AG09309 (cell line): Measurements from ENCODE around the gene DNAJB8.

ENCODE experiments used
- DNase-seq: peaks from one replicate; pipeline ENCODE4 v3.0.0-alpha.2; 2010; ENCODE audit warnings: low read depth
- H3K4me3 ChIP-seq: 2 replicates; pipeline ENCODE4 v1.5.1; 2011; ENCODE audit warnings: mild to moderate bottlenecking, low read depth, low read length, moderate library complexity; ENCODE audit not compliant: control insufficient read depth
- TF ChIP-seq, protein P1 (sequence below): IDR thresholded peaks from 2 replicates; pipeline ENCODE4 v1.5.1; 2011; ENCODE audit warnings: mild to moderate bottlenecking, low read depth, low read length, inconsistent platforms; ENCODE audit not compliant: insufficient read depth, control insufficient read depth; ENCODE audit errors: missing control alignments

Gene DNAJB8

GRCh38 chr3:128415200-128415772 lies 51.4 kb downstream of the DNAJB8 start:
- no peak overlapping the region for H3K4me3 ChIP-seq
- TF ChIP-seq, protein P1, sequence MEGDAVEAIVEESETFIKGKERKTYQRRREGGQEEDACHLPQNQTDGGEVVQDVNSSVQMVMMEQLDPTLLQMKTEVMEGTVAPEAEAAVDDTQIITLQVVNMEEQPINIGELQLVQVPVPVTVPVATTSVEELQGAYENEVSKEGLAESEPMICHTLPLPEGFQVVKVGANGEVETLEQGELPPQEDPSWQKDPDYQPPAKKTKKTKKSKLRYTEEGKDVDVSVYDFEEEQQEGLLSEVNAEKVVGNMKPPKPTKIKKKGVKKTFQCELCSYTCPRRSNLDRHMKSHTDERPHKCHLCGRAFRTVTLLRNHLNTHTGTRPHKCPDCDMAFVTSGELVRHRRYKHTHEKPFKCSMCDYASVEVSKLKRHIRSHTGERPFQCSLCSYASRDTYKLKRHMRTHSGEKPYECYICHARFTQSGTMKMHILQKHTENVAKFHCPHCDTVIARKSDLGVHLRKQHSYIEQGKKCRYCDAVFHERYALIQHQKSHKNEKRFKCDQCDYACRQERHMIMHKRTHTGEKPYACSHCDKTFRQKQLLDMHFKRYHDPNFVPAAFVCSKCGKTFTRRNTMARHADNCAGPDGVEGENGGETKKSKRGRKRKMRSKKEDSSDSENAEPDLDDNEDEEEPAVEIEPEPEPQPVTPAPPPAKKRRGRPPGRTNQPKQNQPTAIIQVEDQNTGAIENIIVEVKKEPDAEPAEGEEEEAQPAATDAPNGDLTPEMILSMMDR = no peak
- DNase-seq = no peak

DNA sequence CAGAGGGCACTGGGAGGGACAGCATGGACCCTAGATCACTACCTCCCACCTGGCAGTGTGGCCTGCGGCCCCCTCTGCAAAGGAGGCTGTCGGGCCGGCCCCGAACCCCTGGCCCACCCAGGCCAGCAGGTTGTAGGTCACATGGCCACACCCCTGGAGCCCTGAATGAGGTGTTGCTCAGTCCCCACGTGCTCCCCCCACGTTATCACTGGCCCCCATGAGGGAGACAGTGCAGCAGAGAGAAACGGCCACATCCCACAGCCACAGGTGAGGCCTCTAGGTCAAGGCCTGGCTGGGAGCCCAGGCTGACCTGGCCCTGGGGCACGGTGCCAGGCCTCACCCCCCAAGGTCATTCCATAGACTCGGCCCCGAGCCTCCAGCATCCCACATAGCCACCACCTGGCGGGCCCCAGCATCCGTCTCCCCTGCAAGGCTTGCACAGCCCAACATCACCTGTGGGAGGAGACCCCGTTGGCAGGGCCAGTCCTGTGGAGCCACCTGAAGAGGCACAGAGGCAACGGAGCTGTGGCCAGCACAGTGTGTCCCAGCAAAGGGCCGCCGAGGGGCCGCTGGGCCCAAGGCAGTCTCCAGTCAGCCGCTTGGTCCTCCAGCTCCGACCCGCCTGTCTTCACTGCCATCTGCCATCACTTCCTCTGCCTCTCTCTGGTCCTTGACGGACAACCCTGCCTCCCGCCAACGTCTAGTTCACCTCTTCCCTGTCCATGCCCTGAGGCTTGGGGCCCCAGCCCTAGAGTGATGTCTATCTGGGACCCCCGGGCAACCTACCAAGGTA lies 53.1 kb downstream of the DNAJB8 start:
- H3K4me3 ChIP-seq = no peak overlapping the region
- DNase-seq = no peak
- TF ChIP-seq, protein P1 = no peak

- TF ChIP-seq, protein P1 = no peak
- DNase-seq = no peak
- no peak overlapping the region for H3K4me3 ChIP-seq
Measured at GRCh38 chr3:128413003-128413370, 53.7 kb downstream of the DNAJB8 start.
